Astrocyte (in vitro differentiated cells and primary cell): Measurements from ENCODE around the gene SLC25A36. TPM values are rescaled to one million over a fixed set of nuclear protein-coding genes. Genes with fewer than 3 reads are reported as not detected.
A peak's percentile ranks its signal among the peaks of the same experiment; 100 is the strongest.

Experiments
- DNase-seq: peaks from one replicate; pipeline ENCODE4 v3.0.0-alpha.2; 2010; ENCODE audit warnings: low read depth
- FAIRE-seq: peaks from 2 replicates; lab custom pipeline; 2011; peaks lifted over from hg19 to GRCh38; lab: Jason Lieb, UNC
- H2AFZ ChIP-seq: 2 replicates; pipeline ENCODE4 v1.6.0; 2012; ENCODE audit warnings: low read depth, low read length, inconsistent platforms
- H3K27ac ChIP-seq: 2 replicates; pipeline ENCODE4 v1.5.1; 2011; ENCODE audit warnings: low read depth, low read length, inconsistent platforms
- H3K27me3 ChIP-seq: 2 replicates; pipeline ENCODE4 v1.6.0; 2011; ENCODE audit warnings: low read length, inconsistent platforms; ENCODE audit not compliant: insufficient read depth
- H3K36me3 ChIP-seq: 2 replicates; pipeline ENCODE4 v1.5.1; 2011; ENCODE audit warnings: low read length, inconsistent platforms; ENCODE audit not compliant: insufficient read depth
- H3K4me1 ChIP-seq: 2 replicates; pipeline ENCODE4 v1.5.1; 2011; ENCODE audit warnings: low read length, inconsistent platforms; ENCODE audit not compliant: insufficient read depth
- H3K4me2 ChIP-seq: 2 replicates; pipeline ENCODE4 v1.6.0; 2012; ENCODE audit warnings: low read length, inconsistent platforms
- H3K4me3 ChIP-seq: 2 replicates; pipeline ENCODE4 v1.5.1; 2011; ENCODE audit warnings: low read depth, mild to moderate bottlenecking, low read length, inconsistent platforms; ENCODE audit not compliant: insufficient read depth
- H3K79me2 ChIP-seq: 2 replicates; pipeline ENCODE4 v1.6.0; 2012; ENCODE audit warnings: mild to moderate bottlenecking, low read length, inconsistent platforms; ENCODE audit not compliant: insufficient read depth
- H3K9ac ChIP-seq: 2 replicates; pipeline ENCODE4 v1.6.0; 2012; ENCODE audit warnings: mild to moderate bottlenecking, low read length, inconsistent platforms
- H3K9me3 ChIP-seq: 2 replicates; pipeline ENCODE4 v1.5.1; 2012; ENCODE audit warnings: low read depth, mild to moderate bottlenecking, low read length, inconsistent platforms; ENCODE audit not compliant: insufficient read depth
- H4K20me1 ChIP-seq: 2 replicates; pipeline ENCODE4 v1.6.0; 2012; ENCODE audit warnings: low read length, inconsistent platforms; ENCODE audit not compliant: insufficient read depth
- H3K27ac Mint-ChIP-seq: one replicate; pipeline ENCODE4 v1.8.0; 2021; ENCODE audit warnings: mild to moderate bottlenecking, mixed read lengths; ENCODE audit not compliant: unreplicated experiment
- H3K27me3 Mint-ChIP-seq: one replicate; pipeline ENCODE4 v1.8.0; 2021; ENCODE audit warnings: low read depth, mixed read lengths; ENCODE audit not compliant: unreplicated experiment
- H3K36me3 Mint-ChIP-seq: one replicate; pipeline ENCODE4 v1.8.0; 2021; ENCODE audit warnings: low read depth, mixed read lengths; ENCODE audit not compliant: unreplicated experiment
- H3K4me1 Mint-ChIP-seq: one replicate; pipeline ENCODE4 v1.8.0; 2021; ENCODE audit warnings: low read depth, mixed read lengths; ENCODE audit not compliant: unreplicated experiment
- H3K4me3 Mint-ChIP-seq: one replicate; pipeline ENCODE4 v1.8.0; 2021; ENCODE audit warnings: mild to moderate bottlenecking, moderate library complexity, mixed read lengths; ENCODE audit not compliant: unreplicated experiment
- H3K9me3 Mint-ChIP-seq: one replicate; pipeline ENCODE4 v1.8.0; 2021; ENCODE audit warnings: mild to moderate bottlenecking, mixed read lengths; ENCODE audit not compliant: unreplicated experiment
- CTCF ChIP-seq: IDR thresholded peaks from 2 replicates; pipeline ENCODE4 v1.5.1; 2011; ENCODE audit warnings: low read depth, mild to moderate bottlenecking, inconsistent platforms, low read length, moderate library complexity; ENCODE audit not compliant: insufficient read depth
- EZH2 ChIP-seq: IDR thresholded peaks from 2 replicates; pipeline ENCODE4 v1.6.1; 2012; ENCODE audit warnings: mild to moderate bottlenecking, low read length, inconsistent platforms; ENCODE audit not compliant: insufficient read depth
- total RNA-seq: library from RNA; stranded (reverse); gene quantifications from 2 replicates; pipeline ENCODE4 v1.2.1, GENCODE V29; 2021

The SLC25A36 gene
- total RNA-seq, 1 donor from 2014 or later: 81.0 TPM

GRCh38 chr3:140943781-140944552, 2.3 kb downstream of the SLC25A36 start:
- no peak for TF ChIP-seq CTCF
- no peak for TF ChIP-seq EZH2
- Mint-ChIP-seq H3K36me3 (no peaks in the 10 kb centered on the region), H3K4me1 (peaks cover 14% of the 10 kb centered on the region), H3K27me3 (no peaks in the 10 kb centered on the region), H3K9me3 (no peaks in the 10 kb centered on the region), H3K27ac (no peak overlapping the region), H3K4me3 (peak overlapping the region; percentile 97)
- H4K20me1 ChIP-seq: peaks cover 32% of the 10 kb centered on the region
- H2AFZ ChIP-seq: no peak overlapping the region
- peak overlapping the region; percentile 74 for H3K4me3 ChIP-seq
- peak overlapping the region; percentile 85 for H3K9ac ChIP-seq
- DNase-seq: no peak
- H3K27me3 ChIP-seq: no peaks in the 10 kb centered on the region
- no peaks in the 10 kb centered on the region for H3K36me3 ChIP-seq
- no peak for FAIRE-seq
- H3K79me2 ChIP-seq: peaks cover 64% of the 10 kb centered on the region
- H3K9me3 ChIP-seq: no peaks in the 10 kb centered on the region
- peaks cover 11% of the 10 kb centered on the region for H3K4me1 ChIP-seq
- H3K27ac ChIP-seq: no peak overlapping the region
- H3K4me2 ChIP-seq: peak overlapping the region; percentile 87

GRCh38 chr3:140948460-140949249, 7.0 kb downstream of the SLC25A36 start:
- no peak for TF ChIP-seq EZH2
- no peak for TF ChIP-seq CTCF
- Mint-ChIP-seq H3K9me3 (no peaks in the 10 kb centered on the region), H3K27me3 (no peaks in the 10 kb centered on the region), H3K27ac (no peak overlapping the region), H3K36me3 (no peaks in the 10 kb centered on the region), H3K4me3 (no peak overlapping the region), H3K4me1 (peaks cover 37% of the 10 kb centered on the region)
- Histone ChIP-seq H3K79me2 (peaks cover 94% of the 10 kb centered on the region), H3K27ac (no peak overlapping the region), H3K9ac (no peak overlapping the region), H3K4me2 (no peak overlapping the region), H4K20me1 (peaks cover 74% of the 10 kb centered on the region), H2AFZ (no peak overlapping the region), H3K9me3 (no peaks in the 10 kb centered on the region), H3K4me3 (no peak overlapping the region), H3K27me3 (no peaks in the 10 kb centered on the region), H3K36me3 (no peaks in the 10 kb centered on the region), H3K4me1 (peaks cover 5% of the 10 kb centered on the region)
- DNase-seq (no peak), FAIRE-seq (no peak)
